ENCODE measurements around the gene FMN1.

The FMN1 gene

DNA sequence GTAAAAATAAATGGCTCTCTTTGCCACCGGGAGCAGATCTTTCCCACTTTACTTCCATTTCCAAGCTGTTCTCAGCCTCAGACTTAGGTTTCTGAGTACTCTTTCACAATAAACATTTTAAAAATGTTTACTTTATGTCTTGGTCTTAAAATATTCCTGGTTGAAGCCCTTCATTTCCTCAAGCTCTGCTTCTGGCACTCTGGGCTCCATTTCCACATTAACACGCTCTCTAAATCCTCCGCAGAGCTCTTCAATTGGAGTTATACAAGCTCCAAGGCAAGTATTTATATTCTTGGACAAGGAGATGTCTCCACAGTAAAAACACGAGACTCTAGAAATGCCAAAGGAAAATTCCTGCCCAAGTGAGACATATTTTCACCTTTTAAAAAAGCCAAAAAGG is 307.4 kb downstream of the FMN1 start:
- H3K9me3 ChIP-seq, result no peaks in the 10 kb centered on the region
- H3K4me3 ChIP-seq (ENCODE audit: low read depth in 1 of 2, low read length in 1 of 2), result no peak overlapping the region
- H3K36me3 ChIP-seq, result no peaks in the 10 kb centered on the region
- H3K4me1 ChIP-seq (ENCODE audit: control insufficient read depth in 1 of 2, insufficient read depth in 1 of 2, low read depth in 1 of 2, low read length in 1 of 2), result no peaks in the 10 kb centered on the region
- no peaks in the 10 kb centered on the region for H3K27me3 ChIP-seq
- no peak for TF ChIP-seq CTCF (IDR thresholded peaks at IDR 0.05)
- H3K27ac ChIP-seq, result no peak overlapping the region

GRCh38 chr15:32886459-32886858 is 308.1 kb downstream of the FMN1 start:
- Histone ChIP-seq H3K4me3 (ENCODE audit: low read depth in 1 of 2, low read length in 1 of 2) (no peak overlapping the region), H3K4me1 (ENCODE audit: control insufficient read depth in 1 of 2, insufficient read depth in 1 of 2, low read depth in 1 of 2, low read length in 1 of 2) (no peaks in the 10 kb centered on the region), H3K9me3 (no peaks in the 10 kb centered on the region), H3K27ac (no peak overlapping the region), H3K36me3 (no peaks in the 10 kb centered on the region), H3K27me3 (no peaks in the 10 kb centered on the region)
- no peak for TF ChIP-seq CTCF (IDR thresholded peaks at IDR 0.05)

GRCh38 chr15:32885713-32886112 is 308.8 kb downstream of the FMN1 start:
- H3K27me3 ChIP-seq, result no peaks in the 10 kb centered on the region
- no peak for TF ChIP-seq CTCF (IDR thresholded peaks at IDR 0.05)

DNA sequence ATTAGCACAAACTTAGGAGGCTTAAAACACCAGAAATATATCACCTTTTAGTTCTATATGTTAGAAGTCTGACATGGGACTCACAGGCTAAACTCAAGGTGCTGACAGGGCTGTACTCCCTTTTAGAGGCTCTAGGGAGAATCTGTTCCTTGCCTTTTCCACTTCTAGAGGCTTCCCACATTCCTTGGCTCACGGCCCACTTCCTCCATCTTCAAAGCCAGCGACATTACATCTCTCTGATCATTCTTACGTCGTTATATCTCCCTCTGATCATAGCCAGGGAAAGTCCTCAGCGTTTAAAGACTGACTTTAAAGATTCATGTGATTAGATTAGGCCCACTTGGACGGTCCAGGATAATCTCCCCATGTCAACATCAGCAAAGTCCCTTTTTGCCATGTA is 310.4 kb downstream of the FMN1 start:
- Histone ChIP-seq H3K27ac (no peak overlapping the region), H3K36me3 (no peaks in the 10 kb centered on the region), H3K9me3 (no peaks in the 10 kb centered on the region), H3K27me3 (peaks cover 6% of the 10 kb centered on the region), H3K4me1 (ENCODE audit: control insufficient read depth in 1 of 2, insufficient read depth in 1 of 2, low read depth in 1 of 2, low read length in 1 of 2) (no peaks in the 10 kb centered on the region), H3K4me3 (ENCODE audit: low read depth in 1 of 2, low read length in 1 of 2) (no peak overlapping the region)
- no peak for TF ChIP-seq CTCF (IDR thresholded peaks at IDR 0.05)

More at GRCh38 chr15:32885713-32886112, 308.8 kb downstream of the FMN1 start:
- Histone ChIP-seq H3K27ac (no peak overlapping the region), H3K9me3 (no peaks in the 10 kb centered on the region), H3K36me3 (no peaks in the 10 kb centered on the region), H3K4me1 (ENCODE audit: control insufficient read depth in 1 of 2, insufficient read depth in 1 of 2, low read depth in 1 of 2, low read length in 1 of 2) (no peaks in the 10 kb centered on the region), H3K4me3 (ENCODE audit: low read depth in 1 of 2, low read length in 1 of 2) (no peak overlapping the region)

DNA sequence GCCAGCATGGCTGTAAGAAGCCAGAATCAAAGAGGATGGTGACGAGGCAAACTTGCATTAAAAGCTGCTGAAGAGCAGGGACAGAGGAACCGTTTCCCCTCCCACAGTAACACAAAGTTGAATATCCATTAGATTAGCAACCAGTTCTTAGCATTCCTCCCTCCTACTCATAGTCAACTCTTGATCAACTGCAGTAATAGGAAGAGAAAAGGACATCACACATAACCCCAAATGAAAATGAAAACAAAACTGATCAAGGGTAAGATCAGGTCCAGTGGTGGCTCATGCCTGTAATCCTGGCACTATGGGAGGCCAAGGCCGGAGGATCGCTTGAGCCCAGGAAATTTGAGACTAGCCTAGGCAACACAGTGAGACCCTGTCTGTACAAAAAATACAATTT is 311.6 kb downstream of the FMN1 start:
- H3K9me3 ChIP-seq, result no peaks in the 10 kb centered on the region
- H3K36me3 ChIP-seq, result no peaks in the 10 kb centered on the region
- H3K27ac ChIP-seq, result no peak overlapping the region
- no peak for TF ChIP-seq CTCF (IDR thresholded peaks at IDR 0.05)
- H3K4me3 ChIP-seq (ENCODE audit: low read depth in 1 of 2, low read length in 1 of 2), result no peak overlapping the region
- peaks cover 7% of the 10 kb centered on the region for H3K27me3 ChIP-seq
- no peaks in the 10 kb centered on the region for H3K4me1 ChIP-seq (ENCODE audit: control insufficient read depth in 1 of 2, insufficient read depth in 1 of 2, low read depth in 1 of 2, low read length in 1 of 2)

DNA sequence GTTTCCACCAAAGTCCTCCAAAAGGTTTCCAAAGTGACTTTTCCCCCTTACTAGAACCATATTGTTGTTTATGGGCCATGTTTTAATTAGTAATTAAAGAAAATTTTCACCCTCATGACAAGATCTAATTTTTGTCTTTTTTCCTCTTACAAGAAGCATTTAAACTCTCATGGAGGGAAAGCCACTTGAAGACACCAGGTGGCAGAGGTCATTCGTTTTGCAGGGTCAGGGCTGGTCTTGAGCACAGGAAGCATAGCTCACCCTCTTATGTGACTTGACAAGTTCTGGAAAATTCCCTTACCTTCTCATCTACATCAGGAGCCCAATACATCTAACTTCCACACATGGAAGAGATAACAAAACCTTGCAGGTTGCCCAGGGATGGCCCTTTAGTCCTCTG is 313.0 kb downstream of the FMN1 start:
- no peaks in the 10 kb centered on the region for H3K36me3 ChIP-seq
- no peak for TF ChIP-seq CTCF (IDR thresholded peaks at IDR 0.05)

More for the DNA sequence above, 313.0 kb downstream of the FMN1 start:
- no peak overlapping the region for H3K4me3 ChIP-seq (ENCODE audit: low read depth in 1 of 2, low read length in 1 of 2)
- H3K27ac ChIP-seq, result no peak overlapping the region
- no peaks in the 10 kb centered on the region for H3K9me3 ChIP-seq
- no peaks in the 10 kb centered on the region for H3K4me1 ChIP-seq (ENCODE audit: control insufficient read depth in 1 of 2, insufficient read depth in 1 of 2, low read depth in 1 of 2, low read length in 1 of 2)
- H3K27me3 ChIP-seq, result peaks cover 10% of the 10 kb centered on the region
